Activated T-helper 2 cell treated with anti-CD3 and anti-CD28 coated beads, Interferon-gamma antibody, Interleukin-2, Interleukin-4, amounts not matched to agents 10 μg/mL and 5 μg/mL and 100 μg/mL, durations not matched to agents 14 hours and 24 hours and 36 hours (primary cell): ENCODE measurements around the gene KANK2. TPM values are rescaled to one million over a fixed set of nuclear protein-coding genes. Genes with fewer than 3 reads are reported as not detected.

Experiments used
- DNase-seq: peaks from one replicate; pipeline ENCODE4 v3.0.0; 2021; ENCODE audit warnings: low spot score
- H3K27ac Mint-ChIP-seq: one replicate; pipeline ENCODE4 v1.8.0; 2021; ENCODE audit warnings: mixed read lengths
- H3K27me3 Mint-ChIP-seq: one replicate; pipeline ENCODE4 v1.8.0; 2021; ENCODE audit warnings: low read depth, mixed read lengths
- H3K36me3 Mint-ChIP-seq: one replicate; pipeline ENCODE4 v1.8.0; 2021; ENCODE audit warnings: low read depth, mixed read lengths
- H3K4me1 Mint-ChIP-seq: one replicate; pipeline ENCODE4 v1.8.0; 2021; ENCODE audit warnings: low read depth, mixed read lengths
- H3K4me3 Mint-ChIP-seq: one replicate; pipeline ENCODE4 v1.8.0; 2021; ENCODE audit warnings: low read depth, mild to moderate bottlenecking, moderate library complexity, mixed read lengths
- H3K9me3 Mint-ChIP-seq: one replicate; pipeline ENCODE4 v1.8.0; 2021; ENCODE audit warnings: mixed read lengths
- intact Hi-C: fragments of 100-400 bp; cut with micrococcal nuclease; formaldehyde crosslinking; loops from one replicate; pipeline ENCODE4 v1.15.1; 2023
- total RNA-seq: library from RNA; stranded (reverse); gene quantifications from 2 replicates; pipeline ENCODE4 v1.2.3, GENCODE V29; 2022

The KANK2 gene
- total RNA-seq, 1 donor from 2014 or later = 6.5 TPM

DNA sequence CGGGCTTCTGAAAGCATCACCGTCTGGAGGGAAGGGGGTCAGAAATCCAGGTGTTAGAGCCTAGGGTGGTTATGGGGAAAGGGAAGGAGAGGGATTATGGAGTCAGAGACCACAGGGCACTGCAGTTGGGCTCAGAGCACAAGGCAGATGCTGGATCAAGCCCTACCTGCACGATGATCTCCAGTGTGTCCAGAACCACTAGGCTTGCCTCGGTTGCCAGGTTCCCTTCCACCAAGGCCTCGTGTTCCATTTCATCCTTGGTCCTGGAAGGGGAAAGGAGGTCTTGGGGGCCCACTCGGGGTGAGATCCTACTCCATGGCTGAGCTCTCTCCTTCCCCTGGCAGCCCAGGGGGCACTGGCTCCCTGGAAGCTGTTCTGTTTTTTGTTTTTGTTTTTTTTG lies 17.0 kb upstream of the KANK2 start:
- Mint-ChIP-seq H3K4me1 (no peaks in the 10 kb centered on the region), H3K4me3 (no peak overlapping the region), H3K27me3 (no peaks in the 10 kb centered on the region), H3K9me3 (peaks cover 15% of the 10 kb centered on the region), H3K36me3 (no peaks in the 10 kb centered on the region), H3K27ac (no peak overlapping the region)
- no peak for DNase-seq
- intact Hi-C loops = no loop called here

DNA sequence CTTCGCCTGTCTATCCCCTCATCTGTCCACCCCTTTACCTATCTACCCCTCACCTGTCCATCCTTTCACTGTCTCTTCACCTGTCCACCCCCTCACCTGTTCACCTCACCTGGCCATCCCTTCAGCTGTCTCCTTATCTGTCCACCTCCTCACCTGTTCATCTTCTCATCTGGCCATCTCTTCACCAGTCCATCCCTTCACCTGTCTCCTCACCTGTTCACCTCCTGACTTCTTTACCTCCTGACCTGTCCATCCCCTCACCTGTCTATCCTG lies 13.2 kb upstream of the KANK2 start:
- H3K27ac Mint-ChIP-seq = no peak overlapping the region
- H3K27me3 Mint-ChIP-seq = peaks cover 2% of the 10 kb centered on the region
- H3K9me3 Mint-ChIP-seq = peaks cover 15% of the 10 kb centered on the region
- H3K4me1 Mint-ChIP-seq = no peaks in the 10 kb centered on the region
- no peak overlapping the region for H3K4me3 Mint-ChIP-seq
- intact Hi-C loops = no loop called here
- no peak for DNase-seq
- no peaks in the 10 kb centered on the region for H3K36me3 Mint-ChIP-seq

DNA sequence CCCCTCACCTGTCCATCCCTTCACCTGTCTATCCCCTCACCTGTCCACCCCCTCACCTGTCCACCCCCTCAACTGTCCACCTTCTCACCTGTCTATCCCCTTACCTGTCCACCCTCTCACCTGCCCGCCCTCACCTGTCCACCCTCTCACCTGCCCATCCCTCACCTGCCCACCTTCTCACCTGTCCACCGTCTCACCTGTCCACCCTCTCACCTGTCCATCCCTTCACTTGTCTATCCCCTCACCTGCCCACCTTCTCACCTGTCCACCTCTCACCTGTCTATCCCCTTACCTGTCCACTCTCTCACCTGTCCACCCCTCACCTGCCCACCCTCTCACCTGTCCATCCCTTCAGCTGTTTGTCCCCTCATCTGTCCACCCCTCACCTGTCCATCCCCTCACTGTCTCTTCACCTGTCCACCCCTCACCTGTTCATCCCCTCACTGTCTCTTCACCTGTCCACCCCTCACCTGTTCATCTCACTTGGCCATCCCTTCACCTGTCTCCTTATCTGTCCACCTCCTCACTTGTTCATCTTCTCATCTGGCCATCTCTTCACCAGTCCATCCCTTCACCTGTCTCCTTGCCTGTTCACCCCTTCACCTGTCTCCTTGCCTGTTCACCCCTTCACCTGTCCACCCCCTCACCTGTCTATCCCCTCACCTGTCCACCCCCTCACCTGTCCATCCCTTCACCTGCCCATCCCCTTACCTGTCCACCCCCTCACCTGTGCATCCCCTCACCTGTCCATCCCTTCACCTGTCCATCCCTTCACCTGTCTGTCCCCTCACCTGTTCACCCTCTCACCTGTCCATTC lies 12.7 kb upstream of the KANK2 start:
- no peak for DNase-seq
- Mint-ChIP-seq H3K4me1 (no peaks in the 10 kb centered on the region), H3K27ac (no peak overlapping the region), H3K4me3 (no peak overlapping the region), H3K9me3 (peaks cover 15% of the 10 kb centered on the region), H3K36me3 (no peaks in the 10 kb centered on the region), H3K27me3 (peaks cover 2% of the 10 kb centered on the region)
- intact Hi-C loops = no loop called here

DNA sequence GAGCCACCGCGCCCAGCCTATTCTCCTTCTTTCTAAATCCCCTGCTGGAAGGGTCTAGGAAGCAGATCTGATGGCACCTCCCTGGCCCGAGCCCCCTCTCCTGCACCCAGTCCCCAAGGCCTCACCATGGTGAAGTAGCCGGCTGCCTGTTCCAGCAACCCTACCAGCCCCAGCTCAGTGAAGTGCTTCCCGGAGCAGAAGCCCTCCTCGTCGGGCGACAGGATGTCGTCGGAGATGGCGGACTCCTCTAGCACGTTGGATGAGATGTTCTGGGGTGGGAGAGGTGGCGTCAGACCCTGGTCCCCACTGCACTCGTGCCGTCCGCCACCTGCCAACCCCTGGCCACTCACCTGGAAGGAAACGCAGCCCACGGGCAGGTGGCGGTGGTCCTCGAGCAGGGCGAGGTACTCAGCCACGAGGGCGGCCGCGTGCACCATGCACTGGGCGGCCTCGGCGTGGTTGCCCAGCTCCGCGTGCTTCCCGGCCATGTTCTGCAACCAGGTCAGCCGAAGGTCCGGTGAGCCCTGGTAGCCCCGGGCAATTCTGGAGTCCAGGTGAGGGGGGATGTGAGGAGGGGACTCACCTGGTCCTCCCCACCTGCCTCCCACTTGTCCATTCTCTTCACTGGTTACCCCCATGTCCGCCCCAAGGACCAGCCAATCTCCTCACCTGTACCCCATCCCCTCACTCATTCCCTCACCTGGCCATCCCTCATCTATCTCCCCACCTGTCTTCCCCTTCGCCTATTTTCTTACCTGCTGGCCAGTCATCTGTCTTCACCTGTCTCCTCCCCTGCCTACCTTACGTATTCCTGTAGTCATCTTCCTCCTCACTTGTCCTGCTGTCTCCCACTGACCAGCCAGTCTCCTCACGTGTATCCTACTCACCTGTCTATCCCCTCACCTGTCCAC lies 11.5 kb upstream of the KANK2 start:
- no peaks in the 10 kb centered on the region for H3K4me1 Mint-ChIP-seq
- peaks cover 2% of the 10 kb centered on the region for H3K27me3 Mint-ChIP-seq
- H3K9me3 Mint-ChIP-seq = peaks cover 15% of the 10 kb centered on the region
- H3K36me3 Mint-ChIP-seq = no peaks in the 10 kb centered on the region
- no peak overlapping the region for H3K27ac Mint-ChIP-seq
- H3K4me3 Mint-ChIP-seq = no peak overlapping the region
- no peak for DNase-seq
- intact Hi-C loops = no loop called here

DNA sequence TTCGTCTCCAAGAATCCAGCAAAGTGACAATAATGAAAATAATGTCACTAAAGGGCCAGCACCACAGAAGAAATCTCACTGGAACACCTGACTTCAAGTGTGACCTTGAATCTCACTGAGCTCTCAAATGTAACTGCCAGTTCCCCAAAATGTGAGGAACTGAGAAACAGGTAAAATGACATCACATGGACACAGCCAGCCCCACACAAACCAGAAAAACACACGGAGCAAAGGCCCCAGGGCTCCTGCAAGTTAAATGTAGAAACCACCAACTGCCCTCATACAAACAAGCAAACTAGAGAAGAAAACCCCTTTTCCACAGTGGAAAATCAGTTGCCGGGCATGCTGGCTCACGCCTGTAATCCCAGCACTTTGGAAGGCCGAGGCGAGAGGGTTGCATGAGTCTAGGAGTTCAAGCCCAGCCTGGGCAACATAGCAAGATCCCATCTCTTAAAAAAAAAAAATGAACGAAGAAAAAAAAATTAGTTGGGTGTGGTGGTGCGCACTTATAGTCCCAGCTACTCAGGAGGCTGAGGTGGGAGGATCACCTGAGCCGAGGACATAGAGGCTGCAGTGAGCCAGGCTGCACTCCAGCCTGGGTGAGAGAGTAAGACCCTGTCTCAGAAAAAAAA lies 8.7 kb upstream of the KANK2 start:
- peaks cover 12% of the 10 kb centered on the region for H3K9me3 Mint-ChIP-seq
- intact Hi-C loops = no loop called here

DNA sequence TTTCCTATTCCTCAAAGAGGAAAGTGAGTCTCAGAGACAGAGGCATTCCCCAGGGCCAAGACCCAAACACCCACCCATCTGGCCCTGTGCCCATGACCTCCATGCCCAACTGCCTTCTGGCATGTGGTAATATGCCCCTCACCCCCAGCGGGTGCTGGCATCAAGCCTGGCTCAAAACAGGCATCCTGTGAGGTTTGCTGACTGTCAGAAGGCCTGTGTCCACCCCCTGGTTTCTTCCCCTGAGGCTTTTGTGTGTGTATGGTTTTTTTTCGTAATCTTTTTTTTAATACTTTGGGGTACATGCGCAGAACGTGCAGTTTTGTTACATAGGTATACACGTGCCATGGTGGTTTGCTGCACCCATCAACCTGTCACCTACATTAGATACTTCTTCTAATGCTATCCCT lies 7.6 kb upstream of the KANK2 start:
- Mint-ChIP-seq H3K4me3 (no peak overlapping the region), H3K4me1 (peaks cover 2% of the 10 kb centered on the region), H3K27me3 (peaks cover 2% of the 10 kb centered on the region), H3K9me3 (peaks cover under 1% of the 10 kb centered on the region), H3K36me3 (no peaks in the 10 kb centered on the region), H3K27ac (no peak overlapping the region)
- no peak for DNase-seq
- intact Hi-C loops = loop anchor here (5.0 kb wide), 2 partner anchors 68 to 168 kb away; no protein-coding TSS in a partner anchor

More for the DNA sequence above, 8.7 kb upstream of the KANK2 start:
- no peak overlapping the region for H3K4me3 Mint-ChIP-seq
- H3K27me3 Mint-ChIP-seq = peaks cover 2% of the 10 kb centered on the region
- H3K4me1 Mint-ChIP-seq = peaks cover 2% of the 10 kb centered on the region
- H3K27ac Mint-ChIP-seq = no peak overlapping the region
- no peaks in the 10 kb centered on the region for H3K36me3 Mint-ChIP-seq
- no peak for DNase-seq

DNA sequence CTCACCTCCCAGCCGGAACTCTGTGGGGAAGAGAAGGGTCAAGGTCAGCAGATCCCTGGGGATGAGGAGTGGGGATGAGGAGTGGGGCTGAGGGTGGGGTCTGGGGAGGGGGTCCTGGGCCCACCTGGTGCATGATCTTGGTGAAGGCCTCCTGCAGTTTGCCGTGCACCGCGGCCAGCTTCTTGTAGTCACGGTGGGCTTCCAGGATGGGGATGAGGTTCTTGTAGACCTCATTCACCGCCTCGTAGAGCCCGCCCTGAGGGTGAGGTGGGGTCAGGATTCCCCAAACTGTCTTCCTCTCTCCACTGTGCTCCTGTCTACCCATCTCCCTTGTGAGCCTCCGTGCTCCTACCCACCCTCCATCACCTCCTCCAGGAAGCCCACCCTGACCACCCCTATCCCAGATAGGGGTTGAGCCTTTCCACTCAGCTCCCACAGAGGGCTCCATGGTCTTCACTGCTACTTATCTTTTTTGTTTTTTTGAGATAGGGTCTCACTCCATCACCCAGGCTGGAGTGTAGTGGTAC lies 6.8 kb upstream of the KANK2 start:
- H3K27me3 Mint-ChIP-seq = peaks cover 2% of the 10 kb centered on the region
- H3K36me3 Mint-ChIP-seq = no peaks in the 10 kb centered on the region
- H3K27ac Mint-ChIP-seq = no peak overlapping the region
- no peak overlapping the region for H3K4me3 Mint-ChIP-seq
- intact Hi-C loops = loop anchor here (5.0 kb wide), 2 partner anchors 67 to 167 kb away; no protein-coding TSS in a partner anchor
- no peak for DNase-seq
- H3K4me1 Mint-ChIP-seq = peaks cover 2% of the 10 kb centered on the region
- H3K9me3 Mint-ChIP-seq = no peaks in the 10 kb centered on the region

DNA sequence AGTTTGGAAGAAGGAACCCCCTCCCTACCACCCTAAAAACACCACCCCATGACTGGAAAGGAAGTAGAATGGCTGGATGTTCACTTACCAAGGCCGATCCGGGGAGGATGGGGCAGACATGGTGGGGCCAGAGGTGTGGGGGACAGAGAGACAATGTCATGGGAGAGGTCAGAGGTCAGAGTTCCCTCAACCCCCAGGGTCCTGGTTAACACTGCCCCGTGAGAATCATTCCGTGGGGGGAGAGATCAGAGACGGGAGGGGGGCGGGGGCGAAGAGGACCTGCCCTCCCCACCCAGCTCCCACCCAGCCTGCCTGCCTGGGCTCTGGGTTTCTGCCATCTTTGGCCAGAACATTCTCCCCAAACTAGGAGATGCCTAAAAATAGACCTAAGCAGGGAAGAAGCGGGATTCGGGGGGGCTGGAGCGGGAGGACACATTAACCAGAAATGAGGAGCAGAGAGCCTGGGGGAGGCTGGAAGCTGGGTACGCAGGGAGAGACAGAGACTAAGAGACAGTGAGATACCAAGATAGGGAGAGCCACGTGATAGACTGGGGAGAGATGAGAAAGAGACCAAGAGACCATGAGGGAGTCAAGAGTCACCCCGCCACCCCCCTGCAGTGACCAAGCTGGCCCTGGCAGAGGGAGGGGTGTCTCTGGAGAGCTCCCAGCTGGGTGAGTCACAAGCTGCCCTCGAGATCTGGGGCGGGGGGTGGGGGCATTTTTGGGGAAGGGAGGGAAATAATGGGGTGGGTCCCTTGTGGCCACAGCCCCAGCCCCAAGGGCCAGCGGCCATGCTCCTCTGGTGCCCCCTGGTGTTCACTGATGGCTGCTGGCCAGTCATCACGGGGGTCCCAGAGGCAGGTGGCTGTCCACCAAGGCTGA lies 6.1 kb upstream of the KANK2 start:
- Mint-ChIP-seq H3K27me3 (peaks cover 2% of the 10 kb centered on the region), H3K36me3 (no peaks in the 10 kb centered on the region), H3K4me1 (peaks cover 2% of the 10 kb centered on the region), H3K27ac (no peak overlapping the region), H3K9me3 (no peaks in the 10 kb centered on the region), H3K4me3 (no peak overlapping the region)
- DNase-seq = no peak
- intact Hi-C loops = loop anchor here (5.0 kb wide), 2 partner anchors 66 to 166 kb away; no protein-coding TSS in a partner anchor

DNA sequence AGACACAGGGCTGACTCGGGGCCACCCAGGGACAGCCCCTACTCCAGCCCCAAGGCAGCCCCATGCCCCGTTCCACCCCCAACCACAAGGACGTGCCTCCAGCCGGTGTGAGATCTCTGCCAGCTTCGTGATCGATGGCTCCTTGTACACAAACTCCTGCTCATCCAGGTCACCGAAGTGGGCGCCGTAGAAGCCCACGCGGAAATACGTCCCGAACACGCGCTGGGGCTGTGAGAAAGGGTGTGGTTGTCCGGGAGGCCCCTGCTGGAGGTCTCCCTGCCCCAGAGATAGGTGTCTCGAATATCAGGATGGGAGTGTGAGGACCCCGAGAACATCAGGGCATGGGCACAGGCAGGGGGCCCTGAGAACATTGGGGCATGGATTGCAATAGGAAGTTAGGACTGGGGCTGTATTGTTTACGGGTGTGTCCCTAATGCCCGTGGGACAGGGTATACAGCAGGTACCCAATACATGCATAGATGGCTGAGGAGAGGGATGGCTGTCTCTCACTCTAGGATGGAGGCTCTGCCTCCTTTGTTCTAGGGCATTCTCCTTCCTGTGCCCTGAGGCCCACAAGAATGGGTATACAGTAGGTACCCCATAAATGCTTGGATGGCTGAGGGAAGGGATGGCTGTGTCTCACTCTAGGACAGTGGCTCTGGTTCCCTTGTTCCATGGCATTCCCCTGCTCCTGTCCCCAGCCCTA lies 5.3 kb upstream of the KANK2 start:
- no peak overlapping the region for H3K27ac Mint-ChIP-seq
- intact Hi-C loops = loop anchor here (5.0 kb wide), 2 partner anchors 65 to 165 kb away; no protein-coding TSS in a partner anchor
- no peaks in the 10 kb centered on the region for H3K36me3 Mint-ChIP-seq
- no peak for DNase-seq
- H3K27me3 Mint-ChIP-seq = peaks cover 2% of the 10 kb centered on the region
- H3K4me3 Mint-ChIP-seq = no peak overlapping the region
- H3K4me1 Mint-ChIP-seq = peaks cover 4% of the 10 kb centered on the region
- H3K9me3 Mint-ChIP-seq = no peaks in the 10 kb centered on the region

DNA sequence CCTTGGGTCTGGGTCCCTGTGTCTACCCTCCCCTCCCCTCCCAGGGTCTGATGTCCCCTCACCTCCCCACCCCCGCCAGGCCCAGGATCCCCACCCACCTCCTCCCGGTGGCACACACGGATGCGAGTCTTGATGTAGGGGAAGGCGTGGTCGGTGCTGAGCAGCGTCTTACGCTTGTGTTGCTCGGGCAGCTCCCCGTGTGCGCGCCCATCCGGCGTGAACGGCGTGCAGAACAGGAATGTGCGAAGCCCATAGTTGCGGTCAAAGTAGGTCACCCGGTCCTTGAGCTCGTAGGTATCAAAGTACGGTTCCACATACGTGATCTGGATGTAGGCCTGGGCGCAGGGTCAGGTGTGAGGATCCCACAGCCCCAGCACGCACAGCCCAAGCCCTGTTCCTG lies 4.4 kb upstream of the KANK2 start:
- Mint-ChIP-seq H3K36me3 (no peaks in the 10 kb centered on the region), H3K27ac (no peak overlapping the region), H3K9me3 (no peaks in the 10 kb centered on the region), H3K4me3 (no peak overlapping the region), H3K27me3 (peaks cover 2% of the 10 kb centered on the region), H3K4me1 (peaks cover 6% of the 10 kb centered on the region)
- intact Hi-C loops = loop anchor here (5.0 kb wide), 2 partner anchors 64 to 164 kb away; no protein-coding TSS in a partner anchor
- DNase-seq = no peak

DNA sequence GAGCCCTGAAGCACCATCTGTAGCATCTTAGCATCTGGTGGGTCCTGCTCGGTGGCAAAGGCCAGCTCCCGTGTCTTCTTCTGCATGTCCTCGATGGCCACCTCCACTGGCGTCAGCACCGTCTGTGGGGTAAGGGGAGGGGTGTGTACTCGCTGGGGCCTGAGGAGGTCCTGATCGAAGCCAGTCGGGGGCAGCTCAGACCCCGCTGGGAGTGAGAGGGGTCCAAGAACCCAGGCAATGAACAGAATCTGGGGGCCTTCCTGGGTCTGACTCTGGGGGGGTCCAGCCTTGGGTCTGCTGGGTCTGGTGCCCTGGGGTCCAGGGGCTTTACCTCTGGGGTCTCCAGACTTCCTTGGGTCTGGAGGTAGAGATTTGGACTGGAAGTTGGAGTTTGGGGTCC lies 3.6 kb upstream of the KANK2 start:
- DNase-seq = no peak
- Mint-ChIP-seq H3K4me1 (peaks cover 6% of the 10 kb centered on the region), H3K27ac (no peak overlapping the region), H3K27me3 (peaks cover 4% of the 10 kb centered on the region), H3K9me3 (no peaks in the 10 kb centered on the region), H3K4me3 (no peak overlapping the region), H3K36me3 (no peaks in the 10 kb centered on the region)
- intact Hi-C loops = loop anchor here (5.0 kb wide), 2 partner anchors 64 to 164 kb away; no protein-coding TSS in a partner anchor
